Measurements from ENCODE around the gene CEACAM1.

CEACAM1 gene

GRCh38 chr19:42498169-42498757 is 30.0 kb downstream of the CEACAM1 start:
- no peak for TF ChIP-seq TOX (CRISPR knock-in tag; IDR thresholded peaks at IDR 0.05; ENCODE audit: borderline replicate concordance)
- TF ChIP-seq CREB5 (CRISPR knock-in tag; IDR thresholded peaks at IDR 0.05; ENCODE audit: low read depth), result no peak
- no peak for TF ChIP-seq TCF4 (CRISPR knock-in tag; IDR thresholded peaks at IDR 0.05; ENCODE audit: borderline replicate concordance)
- TF ChIP-seq BACH2 (CRISPR knock-in tag; IDR thresholded peaks at IDR 0.05; ENCODE audit: borderline replicate concordance), result no peak
- no peak for TF ChIP-seq CSRNP3 (CRISPR knock-in tag; IDR thresholded peaks at IDR 0.05)
- no peak for TF ChIP-seq ZFP30 (CRISPR knock-in tag; IDR thresholded peaks at IDR 0.05)
- TF ChIP-seq ZNF565 (CRISPR knock-in tag; conservative IDR thresholded peaks at IDR 0.05; ENCODE audit: low read depth), result no peak
- TF ChIP-seq ZC3H10 (CRISPR knock-in tag; IDR thresholded peaks at IDR 0.05), result no peak
- TF ChIP-seq PATZ1 (CRISPR knock-in tag; IDR thresholded peaks at IDR 0.05; ENCODE audit: borderline replicate concordance), result no peak
- no peak for TF ChIP-seq ISL1 (CRISPR knock-in tag; IDR thresholded peaks at IDR 0.05)
- no peak for TF ChIP-seq OSR1 (CRISPR knock-in tag; IDR thresholded peaks at IDR 0.05)
- no peak for TF ChIP-seq PPARA (CRISPR knock-in tag; IDR thresholded peaks at IDR 0.05; ENCODE audit: borderline replicate concordance)
- no peak for ATAC-seq

GRCh38 chr19:42497492-42498168 is 30.7 kb downstream of the CEACAM1 start:
- TF ChIP-seq, protein P1, sequence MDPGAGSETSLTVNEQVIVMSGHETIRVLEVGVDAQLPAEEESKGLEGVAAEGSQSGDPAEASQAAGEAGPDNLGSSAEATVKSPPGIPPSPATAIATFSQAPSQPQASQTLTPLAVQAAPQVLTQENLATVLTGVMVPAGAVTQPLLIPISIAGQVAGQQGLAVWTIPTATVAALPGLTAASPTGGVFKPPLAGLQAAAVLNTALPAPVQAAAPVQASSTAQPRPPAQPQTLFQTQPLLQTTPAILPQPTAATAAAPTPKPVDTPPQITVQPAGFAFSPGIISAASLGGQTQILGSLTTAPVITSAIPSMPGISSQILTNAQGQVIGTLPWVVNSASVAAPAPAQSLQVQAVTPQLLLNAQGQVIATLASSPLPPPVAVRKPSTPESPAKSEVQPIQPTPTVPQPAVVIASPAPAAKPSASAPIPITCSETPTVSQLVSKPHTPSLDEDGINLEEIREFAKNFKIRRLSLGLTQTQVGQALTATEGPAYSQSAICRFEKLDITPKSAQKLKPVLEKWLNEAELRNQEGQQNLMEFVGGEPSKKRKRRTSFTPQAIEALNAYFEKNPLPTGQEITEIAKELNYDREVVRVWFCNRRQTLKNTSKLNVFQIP (CRISPR knock-in tag; IDR thresholded peaks at IDR 0.05; ENCODE audit: borderline replicate concordance, low read depth), result no peak
- TF ChIP-seq ESRRG (CRISPR knock-in tag; IDR thresholded peaks at IDR 0.05) (no peak), ZFP3 (CRISPR knock-in tag; IDR thresholded peaks at IDR 0.05) (no peak), TOX (CRISPR knock-in tag; IDR thresholded peaks at IDR 0.05; ENCODE audit: borderline replicate concordance) (no peak), ZNF70 (CRISPR knock-in tag; IDR thresholded peaks at IDR 0.05) (no peak), ZNF565 (CRISPR knock-in tag; conservative IDR thresholded peaks at IDR 0.05; ENCODE audit: low read depth) (no peak), ZFP30 (CRISPR knock-in tag; IDR thresholded peaks at IDR 0.05) (no peak), ZC3H10 (CRISPR knock-in tag; IDR thresholded peaks at IDR 0.05) (no peak)
- ATAC-seq, result no peak

- no peak for TF ChIP-seq TOX (CRISPR knock-in tag; IDR thresholded peaks at IDR 0.05; ENCODE audit: borderline replicate concordance)
- TF ChIP-seq CREB5 (CRISPR knock-in tag; IDR thresholded peaks at IDR 0.05; ENCODE audit: low read depth), result no peak
- no peak for TF ChIP-seq BACH2 (CRISPR knock-in tag; IDR thresholded peaks at IDR 0.05; ENCODE audit: borderline replicate concordance)
- TF ChIP-seq SNAI2 (CRISPR knock-in tag; IDR thresholded peaks at IDR 0.05), result no peak
- TF ChIP-seq ZFP3 (CRISPR knock-in tag; IDR thresholded peaks at IDR 0.05), result no peak
- no peak for ATAC-seq
Measured at GRCh38 chr19:42496460-42497133, 31.7 kb downstream of the CEACAM1 start.

GRCh38 chr19:42495663-42496062 is 32.6 kb downstream of the CEACAM1 start:
- no peak for ATAC-seq
- TF ChIP-seq GLIS3 (CRISPR knock-in tag; IDR thresholded peaks at IDR 0.05) (no peak), ISL1 (CRISPR knock-in tag; IDR thresholded peaks at IDR 0.05) (no peak), PATZ1 (CRISPR knock-in tag; IDR thresholded peaks at IDR 0.05; ENCODE audit: borderline replicate concordance) (no peak), RARB (CRISPR knock-in tag; IDR thresholded peaks at IDR 0.05) (no peak), BACH2 (CRISPR knock-in tag; IDR thresholded peaks at IDR 0.05; ENCODE audit: borderline replicate concordance) (no peak), CREB5 (CRISPR knock-in tag; IDR thresholded peaks at IDR 0.05; ENCODE audit: low read depth) (no peak), ZNF8 (CRISPR knock-in tag; IDR thresholded peaks at IDR 0.05) (no peak)
